Body of pancreas (tissue), 4 donors: Measurements from ENCODE around the gene RIC3. TPM values are rescaled to one million over a fixed set of nuclear protein-coding genes. Genes with fewer than 3 reads are reported as not detected.
"Not testable (repeated sequence)": the region's sequence is repeated elsewhere in the genome, so short reads cannot be mapped to it uniquely, and the experiment has no call there.

ENCODE experiments used
- ATAC-seq: fragments of 150-250 bp; one replicate; pipeline ENCODE4 v1.9.1; 2016
- DNase-seq, 4 donors: peaks; one replicate each; pipeline ENCODE4 v3.0.0-alpha.2; 2019
- H3K27ac ChIP-seq, 4 donors: fragments of 200-600 bp; sonication (generic); 1 replicate in 3 of 4; 2 replicates in 1 of 4; pipeline versions ENCODE4 v1.5.1 to v1.6.1; 2016 to 2019; ENCODE audit warnings: mild to moderate bottlenecking in 1 of 4, mixed read lengths in 1 of 4, moderate library complexity in 1 of 4
- H3K27me3 ChIP-seq, 2 donors: fragments of 200-600 bp; sonication (generic); one replicate each; pipeline ENCODE4 v1.6.0; 2016; ENCODE audit warnings: mild to moderate bottlenecking in 1 of 2
- H3K36me3 ChIP-seq, 2 donors: fragments of 200-600 bp; sonication (generic); replicated peaks in 1 of 2; 2 replicates each; pipeline ENCODE4 v1.5.1; 2016; ENCODE audit warnings: low read depth in 2 of 2; ENCODE audit not compliant: insufficient read depth in 1 of 2
- H3K4me1 ChIP-seq: fragments of 200-600 bp; sonication (generic); one replicate; pipeline ENCODE4 v1.6.0; 2016
- H3K4me3 ChIP-seq, 2 donors: fragments of 200-600 bp; sonication (generic); 1 replicate in 1 of 2; 2 replicates in 1 of 2; pipeline ENCODE4 v1.5.1; 2016 to 2019
- H3K9me3 ChIP-seq, 3 donors: fragments of 200-600 bp; sonication (generic); 1 replicate in 2 of 3; 2 replicates in 1 of 3; pipeline ENCODE4 v1.5.1; 2016
- POLR2A ChIP-seq, 3 donors: fragments of 450-650 bp; IDR thresholded peaks; one replicate each; pipeline ENCODE4 v1.6.1; 2016; ENCODE audit warnings: antibody characterized with exemption in 3 of 3, mild to moderate bottlenecking in 2 of 3
- WGBS, 2 donors: methylation state at CpG; one replicate each; pipeline ENCODE4 v1.1.5; 2017; 5-methylcytosine and 5-hydroxymethylcytosine counted together
- intact Hi-C: fragments of 100-400 bp; cut with DNase I; formaldehyde crosslinking; loops from one replicate; pipeline ENCODE4 v1.15.1; 2023
- total RNA-seq, 2 donors: library from RNA; depleted of rRNA; stranded (reverse); fragments of >200 nt; gene quantifications; one replicate each; pipeline ENCODE4 v1.1.0, GENCODE V29; 2016
- TF ChIP-seq, protein P1 (sequence below), 7 experiments: fragments of 450-650 bp in 4 of 7; fragments of 200-600 bp in 3 of 7; sonication (generic) in 3 of 7; IDR thresholded peaks; one replicate each; pipeline ENCODE4 v1.5.1; 2016 to 2019; ENCODE audit warnings: antibody characterized with exemption in 7 of 7

The RIC3 gene
- total RNA-seq, 2 donors from 2014 or later, result 40.0 to 44.5 TPM

DNA sequence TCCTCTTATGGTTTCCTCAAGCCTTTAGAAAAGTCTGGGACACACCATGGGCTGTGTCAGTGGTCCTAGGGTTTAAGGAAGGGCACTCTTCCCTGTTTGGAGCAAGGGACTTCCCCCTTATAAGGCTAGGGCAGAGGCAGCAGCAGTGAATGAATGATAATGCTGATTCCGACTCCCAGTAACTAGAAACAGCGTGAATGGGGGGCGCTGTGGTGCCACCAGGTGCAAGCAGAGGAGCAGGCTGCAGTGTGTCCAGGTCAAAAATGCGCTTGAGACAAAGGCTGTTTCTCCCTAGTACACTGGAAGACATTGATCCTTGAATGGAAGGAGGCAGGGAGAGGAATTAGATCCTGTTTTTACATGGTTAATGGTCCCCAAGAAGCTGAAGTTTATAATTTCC, 11.6 kb upstream of the RIC3 start:
- TF ChIP-seq, protein P1, sequence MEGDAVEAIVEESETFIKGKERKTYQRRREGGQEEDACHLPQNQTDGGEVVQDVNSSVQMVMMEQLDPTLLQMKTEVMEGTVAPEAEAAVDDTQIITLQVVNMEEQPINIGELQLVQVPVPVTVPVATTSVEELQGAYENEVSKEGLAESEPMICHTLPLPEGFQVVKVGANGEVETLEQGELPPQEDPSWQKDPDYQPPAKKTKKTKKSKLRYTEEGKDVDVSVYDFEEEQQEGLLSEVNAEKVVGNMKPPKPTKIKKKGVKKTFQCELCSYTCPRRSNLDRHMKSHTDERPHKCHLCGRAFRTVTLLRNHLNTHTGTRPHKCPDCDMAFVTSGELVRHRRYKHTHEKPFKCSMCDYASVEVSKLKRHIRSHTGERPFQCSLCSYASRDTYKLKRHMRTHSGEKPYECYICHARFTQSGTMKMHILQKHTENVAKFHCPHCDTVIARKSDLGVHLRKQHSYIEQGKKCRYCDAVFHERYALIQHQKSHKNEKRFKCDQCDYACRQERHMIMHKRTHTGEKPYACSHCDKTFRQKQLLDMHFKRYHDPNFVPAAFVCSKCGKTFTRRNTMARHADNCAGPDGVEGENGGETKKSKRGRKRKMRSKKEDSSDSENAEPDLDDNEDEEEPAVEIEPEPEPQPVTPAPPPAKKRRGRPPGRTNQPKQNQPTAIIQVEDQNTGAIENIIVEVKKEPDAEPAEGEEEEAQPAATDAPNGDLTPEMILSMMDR (IDR thresholded peaks at IDR 0.05), result no peak
- no peak for TF ChIP-seq POLR2A (IDR thresholded peaks at IDR 0.05)
- Histone ChIP-seq H3K27ac (no peak overlapping the region), H3K27me3 (no peaks in the 10 kb centered on the region), H3K4me1 (no peaks in the 10 kb centered on the region), H3K9me3 (no peaks in the 10 kb centered on the region), H3K4me3 (no peak overlapping the region), H3K36me3 (no peaks in the 10 kb centered on the region)
- intact Hi-C loops, result no loop called here
- 60 to 62% methylated on average over 4 of the region's 4 CpGs for WGBS, 2 donors
- ATAC-seq (no peak), DNase-seq (no peak)

DNA sequence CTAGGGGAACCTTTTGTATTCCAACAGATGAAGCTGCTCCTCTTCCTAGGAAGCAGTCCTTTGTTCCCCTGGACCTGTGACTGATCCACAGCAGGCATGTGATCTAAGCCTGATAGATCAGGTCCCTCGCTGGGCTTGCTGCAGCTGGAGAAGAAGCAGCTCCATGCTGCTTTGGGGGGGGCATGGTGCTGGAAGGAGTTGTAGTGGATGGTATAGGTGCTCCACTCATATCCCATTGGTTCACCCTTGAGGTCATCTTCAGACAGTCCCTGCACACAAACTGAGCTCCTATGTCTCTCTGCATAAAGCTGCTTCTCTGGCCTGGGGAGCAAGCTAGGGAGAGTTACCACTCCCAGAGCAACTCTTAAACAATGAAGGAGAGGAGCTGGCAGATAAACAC, 9.5 kb upstream of the RIC3 start:
- intact Hi-C loops, result no loop called here
- 46 to 73% methylated on average over 1 of the region's 1 CpG for WGBS, 2 donors
- no peak overlapping the region for H3K4me3 ChIP-seq
- no peak for DNase-seq
- no peak overlapping the region for H3K27ac ChIP-seq
- no peaks in the 10 kb centered on the region for H3K4me1 ChIP-seq
- ATAC-seq, result no peak
- H3K27me3 ChIP-seq, result no peaks in the 10 kb centered on the region
- TF ChIP-seq, protein P1 (IDR thresholded peaks at IDR 0.05), result no peak
- no peaks in the 10 kb centered on the region for H3K9me3 ChIP-seq
- no peaks in the 10 kb centered on the region for H3K36me3 ChIP-seq

DNA sequence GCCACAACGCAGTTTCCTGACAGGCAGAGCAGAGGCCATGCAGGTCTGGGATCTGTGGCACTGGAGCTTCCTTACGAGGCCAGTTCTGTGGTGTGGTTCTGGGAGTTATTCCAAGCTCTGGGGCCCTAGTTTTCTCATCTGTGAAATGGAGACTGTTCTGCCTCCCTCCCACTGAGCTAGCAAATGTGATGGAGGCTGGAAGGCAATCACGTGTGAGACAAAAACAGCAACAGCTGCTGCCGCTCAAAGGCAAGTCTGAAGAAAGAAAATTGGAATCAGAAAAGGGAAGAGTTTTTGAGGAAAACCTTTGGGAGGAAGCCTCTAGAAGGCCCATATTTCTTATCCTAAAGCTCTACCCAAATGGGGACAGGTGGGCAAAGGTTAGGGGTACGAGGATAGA, 8.3 kb upstream of the RIC3 start:
- no peaks in the 10 kb centered on the region for H3K36me3 ChIP-seq
- no peak overlapping the region for H3K27ac ChIP-seq
- H3K4me3 ChIP-seq, result no peak overlapping the region
- no peaks in the 10 kb centered on the region for H3K27me3 ChIP-seq
- ATAC-seq, result no peak
- no peak for DNase-seq
- H3K9me3 ChIP-seq, result no peaks in the 10 kb centered on the region
- intact Hi-C loops, result no loop called here
- H3K4me1 ChIP-seq, result no peaks in the 10 kb centered on the region
- 56% methylated on average over 5 of the region's 5 CpGs for WGBS, 2 donors
- TF ChIP-seq POLR2A (IDR thresholded peaks at IDR 0.05), result no peak
- TF ChIP-seq, protein P1 (IDR thresholded peaks at IDR 0.05), result no peak

DNA sequence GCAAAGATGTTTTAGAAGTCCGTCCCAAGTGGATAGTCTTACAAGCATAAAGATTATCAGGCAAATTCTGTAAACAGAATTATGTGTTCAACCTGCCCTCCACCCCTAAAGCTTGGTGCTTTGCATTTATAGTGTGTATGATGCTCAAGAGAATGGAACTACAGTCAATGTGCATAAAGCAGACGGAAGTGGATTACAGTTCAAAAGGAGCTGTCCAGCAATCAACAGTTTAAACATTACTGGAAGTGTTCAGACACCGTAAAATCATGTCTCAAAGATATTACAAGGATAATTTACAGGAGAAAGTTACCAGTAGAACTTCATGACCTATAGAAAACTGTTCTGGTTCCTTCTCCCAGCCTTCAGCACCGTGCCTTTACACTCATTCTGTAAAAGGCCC, 1.0 kb downstream of the RIC3 start:
- Histone ChIP-seq H3K9me3 (no peaks in the 10 kb centered on the region), H3K4me1 (peaks cover 7% of the 10 kb centered on the region), H3K36me3 (no peaks in the 10 kb centered on the region), H3K27me3 (no peaks in the 10 kb centered on the region), H3K4me3 (peak overlapping the region in 1 of 2 donors; percentile 86), H3K27ac (no peak overlapping the region)
- WGBS, 2 donors, result 36 to 47% methylated on average over 4 of the region's 4 CpGs
- no peak for ATAC-seq
- intact Hi-C loops, result no loop called here
- no peak for DNase-seq
- TF ChIP-seq, protein P1 (IDR thresholded peaks at IDR 0.05), result no peak
- no peak for TF ChIP-seq POLR2A (IDR thresholded peaks at IDR 0.05)

GRCh38 chr11:8164746-8165145, 4.1 kb downstream of the RIC3 start:
- intact Hi-C loops, result no loop called here
- peaks cover 6% of the 10 kb centered on the region for H3K4me1 ChIP-seq
- no peaks in the 10 kb centered on the region for H3K36me3 ChIP-seq
- no peaks in the 10 kb centered on the region for H3K27me3 ChIP-seq
- DNase-seq, result no peak
- TF ChIP-seq, protein P1 (IDR thresholded peaks at IDR 0.05), result no peak
- TF ChIP-seq POLR2A (IDR thresholded peaks at IDR 0.05), result no peak
- H3K9me3 ChIP-seq, result no peaks in the 10 kb centered on the region
- no peak overlapping the region for H3K4me3 ChIP-seq
- no peak for ATAC-seq
- H3K27ac ChIP-seq, result no peak overlapping the region

DNA sequence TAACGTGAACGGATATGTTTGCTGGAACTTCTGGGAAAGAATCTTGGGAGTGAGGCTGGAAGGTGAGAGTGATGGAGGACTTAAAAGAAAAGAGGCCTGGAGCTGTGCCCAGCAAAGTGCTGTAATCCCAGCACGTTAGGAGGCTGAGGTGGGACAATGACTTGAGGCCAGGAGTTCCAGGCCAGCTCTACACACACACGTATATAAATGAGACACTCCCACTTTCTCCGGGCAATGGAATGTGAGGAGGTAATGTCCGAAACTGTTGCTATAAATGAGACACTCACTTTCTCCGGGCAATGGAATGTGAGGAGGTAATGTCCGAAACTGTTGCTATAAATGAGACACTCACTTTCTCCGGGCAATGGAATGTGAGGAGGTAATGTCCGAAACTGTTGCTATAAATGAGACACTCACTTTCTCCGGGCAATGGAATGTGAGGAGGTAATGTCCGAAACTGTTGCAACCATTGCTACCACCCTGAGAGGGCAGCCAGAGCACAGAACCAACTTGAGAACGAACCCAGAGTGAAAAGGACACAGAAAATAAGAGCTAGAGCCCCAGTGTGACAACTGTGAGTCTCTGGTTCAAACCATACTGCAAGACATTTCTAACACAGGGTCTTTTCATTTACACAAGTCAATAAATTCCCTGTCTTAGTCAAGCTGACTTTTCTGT, 7.1 kb downstream of the RIC3 start:
- H3K9me3 ChIP-seq, ATAC-seq, H3K4me3 ChIP-seq, intact Hi-C loops, H3K4me1 ChIP-seq, DNase-seq, H3K27me3 ChIP-seq, H3K36me3 ChIP-seq, H3K27ac ChIP-seq: not testable (repeated sequence)
- WGBS, 2 donors, result 87 to 90% methylated on average over 11 to 13 of the region's 13 CpGs
